Measurements from ENCODE around the gene CTLA4. TPM values are rescaled to one million over a fixed set of nuclear protein-coding genes. Genes with fewer than 3 reads are reported as not detected.

CTLA4 gene
- polyA plus RNA-seq, 6 donors from 2014 or later: 0.22 to 0.60 TPM; not detected in 4

GRCh38 chr2:203886661-203887151, 19.1 kb downstream of the CTLA4 start:
- no peak overlapping the region for H3K27ac Mint-ChIP-seq
- H3K9me3 Mint-ChIP-seq: peaks cover 0 to 2% (median 0%) of the 10 kb centered on the region in 7 donors
- no peak overlapping the region for H3K4me3 Mint-ChIP-seq
- ATAC-seq (ENCODE audit: low read depth in 2 of 2): no peak
- peaks cover 10 to 29% (median 15%) of the 10 kb centered on the region in 3 donors for H3K27me3 Mint-ChIP-seq
- DNase-seq: no peak
- H3K4me1 Mint-ChIP-seq: no peaks in the 10 kb centered on the region
- no peaks in the 10 kb centered on the region for H3K36me3 Mint-ChIP-seq

- Mint-ChIP-seq H3K27me3 (peaks cover 13 to 37% (median 24%) of the 10 kb centered on the region in 3 donors), H3K27ac (no peak overlapping the region), H3K36me3 (no peaks in the 10 kb centered on the region), H3K9me3 (peaks cover 0 to 4% (median 2%) of the 10 kb centered on the region in 7 donors), H3K4me3 (no peak overlapping the region), H3K4me1 (no peaks in the 10 kb centered on the region)
- DNase-seq (no peak), ATAC-seq (ENCODE audit: low read depth in 2 of 2) (no peak)
These were observed 20.1 kb downstream of the CTLA4 start for GRCh38 chr2:203887677-203888076.

- Mint-ChIP-seq H3K27me3 (peaks cover 23 to 50% (median 27%) of the 10 kb centered on the region in 3 donors), H3K4me3 (no peak overlapping the region), H3K36me3 (no peaks in the 10 kb centered on the region), H3K27ac (no peak overlapping the region), H3K9me3 (peaks cover 0 to 4% (median 0%) of the 10 kb centered on the region in 7 donors), H3K4me1 (no peaks in the 10 kb centered on the region)
- DNase-seq (no peak), ATAC-seq (ENCODE audit: low read depth in 2 of 2) (no peak)
These were observed 22.0 kb downstream of the CTLA4 start for GRCh38 chr2:203889542-203889941.

- Mint-ChIP-seq H3K27me3 (peaks cover 23 to 46% (median 23%) of the 10 kb centered on the region in 3 donors), H3K4me1 (no peaks in the 10 kb centered on the region), H3K9me3 (peaks cover 0 to 4% (median 0%) of the 10 kb centered on the region in 7 donors), H3K27ac (no peak overlapping the region), H3K4me3 (no peak overlapping the region), H3K36me3 (no peaks in the 10 kb centered on the region)
- ATAC-seq (ENCODE audit: low read depth in 2 of 2) (no peak), DNase-seq (no peak)
These were observed 22.4 kb downstream of the CTLA4 start for GRCh38 chr2:203889944-203890343.

GRCh38 chr2:203890733-203891132, 23.2 kb downstream of the CTLA4 start:
- Mint-ChIP-seq H3K4me3 (no peak overlapping the region), H3K27me3 (peaks cover 22 to 41% (median 23%) of the 10 kb centered on the region in 3 donors), H3K36me3 (no peaks in the 10 kb centered on the region), H3K27ac (no peak overlapping the region), H3K4me1 (no peaks in the 10 kb centered on the region), H3K9me3 (peaks cover 0 to 4% (median 0%) of the 10 kb centered on the region in 7 donors)
- ATAC-seq (ENCODE audit: low read depth in 2 of 2) (no peak), DNase-seq (no peak)

- no peak for DNase-seq
- Mint-ChIP-seq H3K4me1 (peaks cover 0 to under 1% (median 0%) of the 10 kb centered on the region in 3 donors), H3K27me3 (peaks cover 22 to 41% (median 23%) of the 10 kb centered on the region in 3 donors), H3K9me3 (peaks cover 0 to 4% (median 0%) of the 10 kb centered on the region in 7 donors), H3K36me3 (no peaks in the 10 kb centered on the region), H3K4me3 (no peak overlapping the region), H3K27ac (no peak overlapping the region)
- no peak for ATAC-seq (ENCODE audit: low read depth in 2 of 2)
These were observed 23.9 kb downstream of the CTLA4 start for GRCh38 chr2:203891474-203891873.

- no peak overlapping the region for H3K27ac Mint-ChIP-seq
- no peak overlapping the region for H3K4me3 Mint-ChIP-seq
These were observed 24.6 kb downstream of the CTLA4 start for GRCh38 chr2:203892207-203892606.

GRCh38 chr2:203893401-203893800, 25.8 kb downstream of the CTLA4 start:
- DNase-seq (no peak), ATAC-seq (ENCODE audit: low read depth in 2 of 2) (no peak)
- Mint-ChIP-seq H3K4me3 (no peak overlapping the region), H3K36me3 (no peaks in the 10 kb centered on the region), H3K27ac (no peak overlapping the region), H3K4me1 (peaks cover 17 to 19% (median 18%) of the 10 kb centered on the region in 3 donors), H3K9me3 (peaks cover 0 to 4% (median 2%) of the 10 kb centered on the region in 7 donors), H3K27me3 (peaks cover 20 to 37% (median 22%) of the 10 kb centered on the region in 3 donors)

More at GRCh38 chr2:203892207-203892606, 24.6 kb downstream of the CTLA4 start:
- DNase-seq: no peak
- no peak for ATAC-seq (ENCODE audit: low read depth in 2 of 2)
- peaks cover 5 to 7% (median 6%) of the 10 kb centered on the region in 3 donors for H3K4me1 Mint-ChIP-seq
- peaks cover 22 to 41% (median 23%) of the 10 kb centered on the region in 3 donors for H3K27me3 Mint-ChIP-seq
- no peaks in the 10 kb centered on the region for H3K36me3 Mint-ChIP-seq
- peaks cover 0 to 4% (median 2%) of the 10 kb centered on the region in 7 donors for H3K9me3 Mint-ChIP-seq

GRCh38 chr2:203893840-203894239, 26.3 kb downstream of the CTLA4 start:
- no peak overlapping the region for H3K4me3 Mint-ChIP-seq
- H3K27me3 Mint-ChIP-seq: peaks cover 18 to 33% (median 22%) of the 10 kb centered on the region in 3 donors
- peaks cover 0 to 4% (median 2%) of the 10 kb centered on the region in 7 donors for H3K9me3 Mint-ChIP-seq
- DNase-seq: no peak
- no peaks in the 10 kb centered on the region for H3K36me3 Mint-ChIP-seq
- ATAC-seq (ENCODE audit: low read depth in 2 of 2): no peak
- peaks cover 18 to 20% (median 19%) of the 10 kb centered on the region in 3 donors for H3K4me1 Mint-ChIP-seq
- peak overlapping the region in 1 of 6 donors; percentile 22 for H3K27ac Mint-ChIP-seq

- DNase-seq (no peak), ATAC-seq (ENCODE audit: low read depth in 2 of 2) (no peak)
- H3K4me3 Mint-ChIP-seq: no peak overlapping the region
- H3K36me3 Mint-ChIP-seq: no peaks in the 10 kb centered on the region
- peaks cover 18 to 23% (median 20%) of the 10 kb centered on the region in 3 donors for H3K4me1 Mint-ChIP-seq
- no peak overlapping the region for H3K27ac Mint-ChIP-seq
- H3K9me3 Mint-ChIP-seq: peaks cover 0 to 4% (median 2%) of the 10 kb centered on the region in 7 donors
- peaks cover 18 to 31% (median 22%) of the 10 kb centered on the region in 3 donors for H3K27me3 Mint-ChIP-seq
These were observed 26.7 kb downstream of the CTLA4 start for GRCh38 chr2:203894262-203894661.

GRCh38 chr2:203897544-203897943, 30.0 kb downstream of the CTLA4 start:
- DNase-seq: peak; percentile 12
- Mint-ChIP-seq H3K27ac (peak overlapping the region in 5 of 6 donors; percentile 6 to 45 (median 28)), H3K36me3 (peaks cover 6 to 23% of the 10 kb centered on the region in 2 donors), H3K27me3 (peaks cover 10 to 17% (median 15%) of the 10 kb centered on the region in 3 donors), H3K9me3 (peaks cover 4 to 23% (median 16%) of the 10 kb centered on the region in 7 donors), H3K4me3 (peak overlapping the region in 5 of 8 donors; percentile 13 to 70 (median 27)), H3K4me1 (peaks cover 18 to 25% (median 20%) of the 10 kb centered on the region in 3 donors)
- ATAC-seq (ENCODE audit: low read depth in 2 of 2): peak; percentile 83

- no peak for ATAC-seq (ENCODE audit: low read depth in 2 of 2)
- Mint-ChIP-seq H3K36me3 (peaks cover 7 to 24% of the 10 kb centered on the region in 2 donors), H3K4me1 (peaks cover 18 to 25% (median 20%) of the 10 kb centered on the region in 3 donors), H3K27ac (peak overlapping the region in 1 of 6 donors; percentile 59), H3K27me3 (peaks cover 6 to 10% (median 9%) of the 10 kb centered on the region in 3 donors), H3K9me3 (peaks cover 5 to 28% (median 23%) of the 10 kb centered on the region in 7 donors), H3K4me3 (no peak overlapping the region)
- DNase-seq: no peak
These were observed 31.1 kb downstream of the CTLA4 start for GRCh38 chr2:203898657-203899056.

- Mint-ChIP-seq H3K9me3 (peaks cover 5 to 33% (median 24%) of the 10 kb centered on the region in 7 donors), H3K36me3 (peaks cover 7 to 24% of the 10 kb centered on the region in 2 donors), H3K4me3 (no peak overlapping the region), H3K27ac (no peak overlapping the region), H3K27me3 (peaks cover 4 to 9% (median 7%) of the 10 kb centered on the region in 3 donors), H3K4me1 (peaks cover 18 to 25% (median 20%) of the 10 kb centered on the region in 3 donors)
- DNase-seq (no peak), ATAC-seq (ENCODE audit: low read depth in 2 of 2) (no peak)
These were observed 32.7 kb downstream of the CTLA4 start for GRCh38 chr2:203900253-203900652.

- H3K36me3 Mint-ChIP-seq: peaks cover 7 to 24% of the 10 kb centered on the region in 2 donors
- H3K9me3 Mint-ChIP-seq: peaks cover 5 to 33% (median 22%) of the 10 kb centered on the region in 7 donors
- peaks cover 2 to 7% (median 3%) of the 10 kb centered on the region in 3 donors for H3K4me1 Mint-ChIP-seq
- H3K27ac Mint-ChIP-seq: no peak overlapping the region
- ATAC-seq (ENCODE audit: low read depth in 2 of 2) (no peak), DNase-seq (no peak)
- H3K27me3 Mint-ChIP-seq: peaks cover 9 to 13% (median 10%) of the 10 kb centered on the region in 3 donors
- H3K4me3 Mint-ChIP-seq: no peak overlapping the region
These were observed 36.5 kb downstream of the CTLA4 start for GRCh38 chr2:203904022-203904421.

Data from naive B cell (primary cell).